HEK293 (cell line): ENCODE measurements around the gene CSRP1.
A peak's percentile ranks its signal among the peaks of the same experiment; 100 is the strongest.

Experiments
- CTCF ChIA-PET: fragments of 350-600 bp; formaldehyde crosslinking; extraction: SDS; loops from one replicate; lab custom pipeline; 2021; ENCODE audit warnings: antibody characterized with exemption; lab: Yijun Ruan, JAX
- POLR2A ChIA-PET: fragments of 300-600 bp; formaldehyde crosslinking; extraction: SDS; loops from one replicate; lab custom pipeline; 2020; ENCODE audit warnings: antibody characterized with exemption, inconsistent platforms; lab: Yijun Ruan, JAX
- H3K27ac ChIP-seq: fragments of 200-500 bp; sonication (Bioruptor generic); 2 replicates; pipeline ENCODE4 v1.5.1; 2014; ENCODE audit warnings: low read depth, low read length, control low read depth, inconsistent platforms; ENCODE audit errors: extremely low read depth
- H3K36me3 ChIP-seq, 2 experiments: fragments of 200-500 bp in 1 of 2; sonication (Bioruptor generic) in 1 of 2; 1 replicate in 1 of 2; 2 replicates in 1 of 2; pipeline ENCODE4 v1.5.1; 2014 to 2017; ENCODE audit warnings: inconsistent platforms in 2 of 2, low read length in 2 of 2; ENCODE audit not compliant: control insufficient read depth in 2 of 2, insufficient read depth in 1 of 2
- H3K4me1 ChIP-seq: fragments of 200-500 bp; sonication (Bioruptor generic); 2 replicates; pipeline ENCODE4 v1.5.1; 2014; ENCODE audit warnings: mild to moderate bottlenecking, low read length, inconsistent platforms; ENCODE audit not compliant: control insufficient read depth, insufficient read depth
- H3K4me3 ChIP-seq: 2 replicates; pipeline ENCODE4 v1.5.1; 2011; ENCODE audit warnings: low read depth, mild to moderate bottlenecking, control low read depth, low read length, moderate library complexity
- H3K9me3 ChIP-seq: fragments of 200-500 bp; sonication (Bioruptor generic); 2 replicates; pipeline ENCODE4 v1.5.1; 2014; ENCODE audit warnings: low read depth, low read length, inconsistent platforms; ENCODE audit not compliant: control insufficient read depth, insufficient read depth
- HOXD13 ChIP-seq: sonication (generic); formaldehyde crosslinking; IDR thresholded peaks from 2 replicates; pipeline ENCODE4 v1.8.0; 2022; ENCODE audit warnings: missing genetic modification reagents, borderline replicate concordance
- KLF16 ChIP-seq: fragments of 450-650 bp; formaldehyde crosslinking; IDR thresholded peaks from 2 replicates; pipeline ENCODE4 v1.5.1; 2017; ENCODE audit warnings: missing biosample characterization, missing genetic modification characterization
- MZF1 ChIP-seq: fragments of 450-650 bp; formaldehyde crosslinking; IDR thresholded peaks from 2 replicates; pipeline ENCODE4 v1.5.1; 2017; ENCODE audit warnings: missing biosample characterization, missing genetic modification characterization, borderline replicate concordance
- ZNF132 ChIP-seq: fragments of 450-650 bp; formaldehyde crosslinking; IDR thresholded peaks from 2 replicates; pipeline ENCODE4 v1.5.1; 2017; ENCODE audit warnings: missing biosample characterization, missing genetic modification characterization, borderline replicate concordance
- ZNF140 ChIP-seq: fragments of 450-650 bp; formaldehyde crosslinking; IDR thresholded peaks from 2 replicates; pipeline ENCODE4 v1.5.1; 2016; ENCODE audit warnings: missing biosample characterization, missing genetic modification characterization
- ZNF155 ChIP-seq: fragments of 450-650 bp; formaldehyde crosslinking; IDR thresholded peaks from 2 replicates; pipeline ENCODE4 v1.5.1; 2016; ENCODE audit warnings: missing biosample characterization, missing genetic modification characterization
- ZNF239 ChIP-seq: fragments of 450-650 bp; formaldehyde crosslinking; IDR thresholded peaks from 2 replicates; pipeline ENCODE4 v1.5.1; 2016; ENCODE audit warnings: missing biosample characterization, missing genetic modification characterization
- ZNF266 ChIP-seq: fragments of 450-650 bp; formaldehyde crosslinking; IDR thresholded peaks from 2 replicates; pipeline ENCODE4 v1.5.1; 2016; ENCODE audit warnings: missing biosample characterization, missing genetic modification characterization, low read depth
- ZNF341 ChIP-seq: fragments of 450-650 bp; formaldehyde crosslinking; IDR thresholded peaks from 2 replicates; pipeline ENCODE4; 2016; ENCODE audit warnings: low read depth, missing biosample characterization, missing genetic modification characterization
- ZNF426 ChIP-seq: fragments of 450-650 bp; formaldehyde crosslinking; IDR thresholded peaks from 2 replicates; pipeline ENCODE4 v1.5.1; 2017; ENCODE audit warnings: missing biosample characterization, missing genetic modification characterization, mild to moderate bottlenecking, inconsistent platforms, moderate library complexity
- ZNF544 ChIP-seq: fragments of 450-650 bp; formaldehyde crosslinking; IDR thresholded peaks from 2 replicates; pipeline ENCODE4 v1.5.0; 2017; ENCODE audit warnings: missing biosample characterization, missing genetic modification characterization
- ZNF560 ChIP-seq: fragments of 450-650 bp; formaldehyde crosslinking; IDR thresholded peaks from 2 replicates; pipeline ENCODE4 v1.5.1; 2017; ENCODE audit warnings: missing biosample characterization, missing genetic modification characterization, borderline replicate concordance
- ZNF629 ChIP-seq: fragments of 450-650 bp; formaldehyde crosslinking; IDR thresholded peaks from 2 replicates; pipeline ENCODE4 v1.5.1; 2017; ENCODE audit warnings: missing biosample characterization, missing genetic modification characterization
- ZNF654 ChIP-seq: fragments of 450-650 bp; formaldehyde crosslinking; IDR thresholded peaks from 2 replicates; pipeline ENCODE4 v1.5.1; 2016; ENCODE audit warnings: low read depth, missing biosample characterization, missing genetic modification characterization
- ZNF837 ChIP-seq: fragments of 450-650 bp; formaldehyde crosslinking; IDR thresholded peaks from 2 replicates; pipeline ENCODE4 v1.5.1; 2016; ENCODE audit warnings: missing biosample characterization, missing genetic modification characterization
- TF ChIP-seq, protein P1 (sequence below): fragments of 450-650 bp; formaldehyde crosslinking; IDR thresholded peaks from 2 replicates; pipeline ENCODE4 v1.5.1; 2016; ENCODE audit warnings: missing biosample characterization, missing genetic modification characterization
- TF ChIP-seq, protein P2 (sequence below): fragments of 450-650 bp; IDR thresholded peaks from 2 replicates; pipeline ENCODE4 v1.5.1; 2018; ENCODE audit warnings: missing biosample characterization, missing genetic modification characterization
- TF ChIP-seq, protein P3 (sequence below): fragments of 450-650 bp; formaldehyde crosslinking; IDR thresholded peaks from 2 replicates; pipeline ENCODE4 v1.5.1; 2016; ENCODE audit warnings: missing biosample characterization, missing genetic modification characterization
- TF ChIP-seq, protein P4 (sequence below): fragments of 450-650 bp; formaldehyde crosslinking; IDR thresholded peaks from 2 replicates; pipeline ENCODE4 v1.5.1; 2017; ENCODE audit warnings: missing biosample characterization, missing genetic modification characterization
- TF ChIP-seq, protein P5 (sequence below): fragments of 450-650 bp; formaldehyde crosslinking; IDR thresholded peaks from 2 replicates; pipeline ENCODE4 v1.5.1; 2016; ENCODE audit warnings: missing biosample characterization, missing genetic modification characterization
- TF ChIP-seq, protein P6 (sequence below): fragments of 450-650 bp; formaldehyde crosslinking; IDR thresholded peaks from 2 replicates; pipeline ENCODE4 v1.5.1; 2016; ENCODE audit warnings: missing biosample characterization, missing genetic modification characterization

CSRP1 gene

DNA sequence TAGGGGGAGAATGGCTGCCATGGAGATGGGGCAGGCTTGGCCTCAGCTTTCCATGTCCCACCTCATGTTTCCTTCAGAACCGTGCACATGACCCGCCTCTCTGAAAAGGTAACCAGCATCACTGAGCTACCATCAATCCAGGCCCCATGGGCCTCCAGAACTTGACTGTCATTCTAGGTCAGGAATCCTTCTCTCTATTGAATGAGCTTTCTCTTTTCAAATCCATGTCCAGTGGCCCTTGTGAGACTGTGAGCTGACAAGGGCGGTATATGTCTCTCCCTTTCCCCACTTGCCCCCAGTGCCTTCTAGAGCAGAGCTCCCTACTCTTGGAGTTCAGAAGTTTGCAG, 4.4 kb downstream of the CSRP1 start:
- H3K4me3 ChIP-seq, result no peak overlapping the region
- H3K4me1 ChIP-seq, result no peaks in the 10 kb centered on the region; the same call in none of the 2 replicates
- TF ChIP-seq ZNF155, result no peak
- TF ChIP-seq ZNF140 (tag by site-specific recombination), result no peak
- TF ChIP-seq, protein P1, sequence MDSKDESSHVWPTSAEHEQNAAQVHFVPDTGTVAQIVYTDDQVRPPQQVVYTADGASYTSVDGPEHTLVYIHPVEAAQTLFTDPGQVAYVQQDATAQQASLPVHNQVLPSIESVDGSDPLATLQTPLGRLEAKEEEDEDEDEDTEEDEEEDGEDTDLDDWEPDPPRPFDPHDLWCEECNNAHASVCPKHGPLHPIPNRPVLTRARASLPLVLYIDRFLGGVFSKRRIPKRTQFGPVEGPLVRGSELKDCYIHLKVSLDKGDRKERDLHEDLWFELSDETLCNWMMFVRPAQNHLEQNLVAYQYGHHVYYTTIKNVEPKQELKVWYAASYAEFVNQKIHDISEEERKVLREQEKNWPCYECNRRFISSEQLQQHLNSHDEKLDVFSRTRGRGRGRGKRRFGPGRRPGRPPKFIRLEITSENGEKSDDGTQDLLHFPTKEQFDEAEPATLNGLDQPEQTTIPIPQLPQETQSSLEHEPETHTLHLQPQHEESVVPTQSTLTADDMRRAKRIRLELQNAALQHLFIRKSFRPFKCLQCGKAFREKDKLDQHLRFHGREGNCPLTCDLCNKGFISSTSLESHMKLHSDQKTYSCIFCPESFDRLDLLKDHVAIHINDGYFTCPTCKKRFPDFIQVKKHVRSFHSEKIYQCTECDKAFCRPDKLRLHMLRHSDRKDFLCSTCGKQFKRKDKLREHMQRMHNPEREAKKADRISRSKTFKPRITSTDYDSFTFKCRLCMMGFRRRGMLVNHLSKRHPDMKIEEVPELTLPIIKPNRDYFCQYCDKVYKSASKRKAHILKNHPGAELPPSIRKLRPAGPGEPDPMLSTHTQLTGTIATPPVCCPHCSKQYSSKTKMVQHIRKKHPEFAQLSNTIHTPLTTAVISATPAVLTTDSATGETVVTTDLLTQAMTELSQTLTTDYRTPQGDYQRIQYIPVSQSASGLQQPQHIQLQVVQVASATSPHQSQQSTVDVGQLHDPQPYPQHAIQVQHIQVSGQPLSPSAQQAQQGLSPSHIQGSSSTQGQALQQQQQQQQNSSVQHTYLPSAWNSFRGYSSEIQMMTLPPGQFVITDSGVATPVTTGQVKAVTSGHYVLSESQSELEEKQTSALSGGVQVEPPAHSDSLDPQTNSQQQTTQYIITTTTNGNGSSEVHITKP (tag by site-specific recombination), result no peak
- TF ChIP-seq, protein P2, sequence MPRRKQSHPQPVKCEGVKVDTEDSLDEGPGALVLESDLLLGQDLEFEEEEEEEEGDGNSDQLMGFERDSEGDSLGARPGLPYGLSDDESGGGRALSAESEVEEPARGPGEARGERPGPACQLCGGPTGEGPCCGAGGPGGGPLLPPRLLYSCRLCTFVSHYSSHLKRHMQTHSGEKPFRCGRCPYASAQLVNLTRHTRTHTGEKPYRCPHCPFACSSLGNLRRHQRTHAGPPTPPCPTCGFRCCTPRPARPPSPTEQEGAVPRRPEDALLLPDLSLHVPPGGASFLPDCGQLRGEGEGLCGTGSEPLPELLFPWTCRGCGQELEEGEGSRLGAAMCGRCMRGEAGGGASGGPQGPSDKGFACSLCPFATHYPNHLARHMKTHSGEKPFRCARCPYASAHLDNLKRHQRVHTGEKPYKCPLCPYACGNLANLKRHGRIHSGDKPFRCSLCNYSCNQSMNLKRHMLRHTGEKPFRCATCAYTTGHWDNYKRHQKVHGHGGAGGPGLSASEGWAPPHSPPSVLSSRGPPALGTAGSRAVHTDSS, result no peak
- TF ChIP-seq KLF16 (tag by site-specific recombination), result no peak
- TF ChIP-seq ZNF837, result no peak
- no peak for TF ChIP-seq ZNF544 (tag by site-specific recombination)
- TF ChIP-seq HOXD13 (CRISPR knock-in tag), result no peak
- TF ChIP-seq, protein P3, sequence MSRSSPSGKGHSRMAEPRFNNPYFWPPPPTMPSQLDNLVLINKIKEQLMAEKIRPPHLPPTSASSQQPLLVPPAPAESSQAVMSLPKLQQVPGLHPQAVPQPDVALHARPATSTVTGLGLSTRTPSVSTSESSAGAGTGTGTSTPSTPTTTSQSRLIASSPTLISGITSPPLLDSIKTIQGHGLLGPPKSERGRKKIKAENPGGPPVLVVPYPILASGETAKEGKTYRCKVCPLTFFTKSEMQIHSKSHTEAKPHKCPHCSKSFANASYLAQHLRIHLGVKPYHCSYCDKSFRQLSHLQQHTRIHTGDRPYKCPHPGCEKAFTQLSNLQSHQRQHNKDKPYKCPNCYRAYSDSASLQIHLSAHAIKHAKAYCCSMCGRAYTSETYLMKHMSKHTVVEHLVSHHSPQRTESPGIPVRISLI (tag by site-specific recombination), result no peak
- TF ChIP-seq, protein P4, sequence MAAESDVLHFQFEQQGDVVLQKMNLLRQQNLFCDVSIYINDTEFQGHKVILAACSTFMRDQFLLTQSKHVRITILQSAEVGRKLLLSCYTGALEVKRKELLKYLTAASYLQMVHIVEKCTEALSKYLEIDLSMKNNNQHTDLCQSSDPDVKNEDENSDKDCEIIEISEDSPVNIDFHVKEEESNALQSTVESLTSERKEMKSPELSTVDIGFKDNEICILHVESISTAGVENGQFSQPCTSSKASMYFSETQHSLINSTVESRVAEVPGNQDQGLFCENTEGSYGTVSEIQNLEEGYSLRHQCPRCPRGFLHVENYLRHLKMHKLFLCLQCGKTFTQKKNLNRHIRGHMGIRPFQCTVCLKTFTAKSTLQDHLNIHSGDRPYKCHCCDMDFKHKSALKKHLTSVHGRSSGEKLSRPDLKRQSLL (tag by site-specific recombination), result no peak
- H3K27ac ChIP-seq, result no peak overlapping the region
- no peaks in the 10 kb centered on the region for H3K9me3 ChIP-seq
- CTCF ChIA-PET, result interaction anchor here (0.5 to 5.5 kb wide), 13 partner anchors 11 to 503 kb away, joined by 3 to 74 read pairs (median 4); no protein-coding TSS in a partner anchor
- no peaks in the 10 kb centered on the region for H3K36me3 ChIP-seq
- POLR2A ChIA-PET, result interaction anchor here (0.6 to 1.6 kb wide), 5 partner anchors 10 to 327 kb away, joined by 3 to 4 read pairs (median 4); partner anchors contain the start of genes IPO9 and PHLDA3

DNA sequence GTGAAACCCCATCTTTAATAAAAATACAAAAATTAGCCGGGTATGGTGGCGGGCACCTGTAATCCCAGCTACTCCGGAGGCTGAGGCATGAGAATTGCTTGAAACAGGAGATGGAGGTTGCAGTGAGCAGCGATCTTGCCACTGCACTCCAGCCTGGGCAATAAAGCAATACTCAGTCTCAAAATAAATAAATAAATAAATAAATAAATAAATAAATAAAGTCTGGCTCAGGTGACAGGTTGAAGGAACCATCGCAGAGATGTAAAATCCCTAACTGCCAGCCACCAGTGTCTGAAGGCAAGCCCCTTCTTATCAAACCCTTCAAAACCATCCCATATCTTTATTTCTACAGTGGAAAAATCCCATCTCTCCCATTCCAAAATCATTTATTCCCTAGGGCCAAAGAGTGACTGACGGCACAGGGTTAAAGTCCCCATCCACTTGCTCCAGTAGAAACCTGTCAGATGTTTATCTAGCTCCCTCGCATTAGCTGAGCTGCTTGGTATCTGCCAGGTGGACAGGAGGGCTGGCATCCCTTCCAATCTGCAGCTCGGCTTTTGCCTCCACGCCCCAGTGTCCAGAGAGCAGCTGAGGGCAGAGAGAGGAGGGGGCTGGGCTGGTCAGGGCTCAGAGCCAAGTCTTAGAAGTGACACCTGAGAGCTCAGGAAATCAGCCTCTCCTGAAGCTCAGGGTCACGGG, 5.0 kb downstream of the CSRP1 start:
- Histone ChIP-seq H3K27ac (no peak overlapping the region), H3K36me3 (no peaks in the 10 kb centered on the region), H3K4me1 (no peaks in the 10 kb centered on the region; the same call in none of the 2 replicates), H3K4me3 (no peak overlapping the region), H3K9me3 (no peaks in the 10 kb centered on the region)
- CTCF ChIA-PET, result interaction anchor here (0.5 to 5.5 kb wide), 10 partner anchors 11 to 474 kb away, joined by 3 to 74 read pairs (median 3); no protein-coding TSS in a partner anchor
- POLR2A ChIA-PET, result interaction anchor here (0.6 to 1.6 kb wide), 7 partner anchors 9 to 1218 kb away, joined by 3 to 4 read pairs (median 4); partner anchors contain the start of genes IPO9 and PHLDA3
- TF ChIP-seq ZNF629 (0 out of 2 replicates have a peak, but pooled peaks have one; percentile 18), ZNF654 (peak; percentile 40), ZNF560 (tag by site-specific recombination) (peak; percentile 96), ZNF426 (tag by site-specific recombination) (peak; percentile 74), ZNF132 (tag by site-specific recombination) (no peak), MZF1 (tag by site-specific recombination) (peak; percentile 23; the same call in 1 of the 2 replicates), ZNF341 (peak; percentile 19; the same call in 1 of the 2 replicates), ZNF239 (tag by site-specific recombination) (no peak), ZNF266 (tag by site-specific recombination) (peak; percentile 87)
- TF ChIP-seq, protein P5, sequence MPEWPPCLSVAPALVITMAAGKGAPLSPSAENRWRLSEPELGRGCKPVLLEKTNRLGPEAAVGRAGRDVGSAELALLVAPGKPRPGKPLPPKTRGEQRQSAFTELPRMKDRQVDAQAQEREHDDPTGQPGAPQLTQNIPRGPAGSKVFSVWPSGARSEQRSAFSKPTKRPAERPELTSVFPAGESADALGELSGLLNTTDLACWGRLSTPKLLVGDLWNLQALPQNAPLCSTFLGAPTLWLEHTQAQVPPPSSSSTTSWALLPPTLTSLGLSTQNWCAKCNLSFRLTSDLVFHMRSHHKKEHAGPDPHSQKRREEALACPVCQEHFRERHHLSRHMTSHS (tag by site-specific recombination), result no peak
- TF ChIP-seq, protein P6, sequence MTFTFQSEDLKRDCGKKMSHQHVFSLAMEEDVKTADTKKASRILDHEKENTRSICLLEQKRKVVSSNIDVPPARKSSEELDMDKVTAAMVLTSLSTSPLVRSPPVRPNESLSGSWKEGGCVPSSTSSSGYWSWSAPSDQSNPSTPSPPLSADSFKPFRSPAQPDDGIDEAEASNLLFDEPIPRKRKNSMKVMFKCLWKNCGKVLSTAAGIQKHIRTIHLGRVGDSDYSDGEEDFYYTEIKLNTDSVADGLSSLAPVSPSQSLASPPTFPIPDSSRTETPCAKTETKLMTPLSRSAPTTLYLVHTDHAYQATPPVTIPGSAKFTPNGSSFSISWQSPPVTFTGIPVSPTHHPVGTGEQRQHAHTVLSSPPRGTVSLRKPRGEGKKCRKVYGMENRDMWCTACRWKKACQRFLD (tag by site-specific recombination), result no peak
